ENCODE measurements around the gene CYP26C1.

The CYP26C1 gene

DNA sequence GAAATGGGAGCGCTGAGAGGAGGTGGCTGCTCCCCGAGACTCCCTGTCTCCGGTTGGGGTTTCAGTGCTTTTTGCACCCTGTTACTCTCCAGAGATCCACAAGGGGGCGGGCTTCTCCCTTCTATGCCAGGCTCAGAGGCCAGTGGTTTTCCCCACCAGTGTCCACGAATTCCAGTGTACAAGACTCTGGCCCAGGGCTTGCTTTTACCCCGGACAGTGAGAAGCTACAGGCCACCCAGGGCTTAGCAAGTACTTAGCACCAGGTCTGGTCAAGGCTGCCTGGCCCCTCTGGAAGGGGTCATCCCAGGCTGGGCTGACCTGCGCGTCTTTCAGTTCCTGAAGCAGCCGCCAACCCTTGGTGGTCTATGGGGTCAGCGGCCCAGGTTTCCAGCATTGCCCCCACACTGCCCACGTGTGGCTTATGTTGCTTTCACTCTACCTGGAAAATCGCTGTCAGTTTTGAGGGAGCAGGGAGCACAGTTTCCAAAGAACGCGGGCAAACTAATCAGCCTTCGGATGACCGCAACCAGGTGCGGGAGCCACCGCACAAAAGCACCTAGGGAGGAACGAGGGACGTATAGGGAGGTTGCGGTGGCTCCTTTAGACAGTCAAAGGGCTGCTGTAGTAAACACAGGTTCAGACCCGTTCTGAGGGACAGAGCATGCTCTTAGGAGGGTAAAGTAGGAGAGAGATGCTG lies 19.9 kb downstream of the CYP26C1 start:
- peak; percentile 76 for DNase-seq (ENCODE audit: low spot score)
- TF ChIP-seq, protein P1, sequence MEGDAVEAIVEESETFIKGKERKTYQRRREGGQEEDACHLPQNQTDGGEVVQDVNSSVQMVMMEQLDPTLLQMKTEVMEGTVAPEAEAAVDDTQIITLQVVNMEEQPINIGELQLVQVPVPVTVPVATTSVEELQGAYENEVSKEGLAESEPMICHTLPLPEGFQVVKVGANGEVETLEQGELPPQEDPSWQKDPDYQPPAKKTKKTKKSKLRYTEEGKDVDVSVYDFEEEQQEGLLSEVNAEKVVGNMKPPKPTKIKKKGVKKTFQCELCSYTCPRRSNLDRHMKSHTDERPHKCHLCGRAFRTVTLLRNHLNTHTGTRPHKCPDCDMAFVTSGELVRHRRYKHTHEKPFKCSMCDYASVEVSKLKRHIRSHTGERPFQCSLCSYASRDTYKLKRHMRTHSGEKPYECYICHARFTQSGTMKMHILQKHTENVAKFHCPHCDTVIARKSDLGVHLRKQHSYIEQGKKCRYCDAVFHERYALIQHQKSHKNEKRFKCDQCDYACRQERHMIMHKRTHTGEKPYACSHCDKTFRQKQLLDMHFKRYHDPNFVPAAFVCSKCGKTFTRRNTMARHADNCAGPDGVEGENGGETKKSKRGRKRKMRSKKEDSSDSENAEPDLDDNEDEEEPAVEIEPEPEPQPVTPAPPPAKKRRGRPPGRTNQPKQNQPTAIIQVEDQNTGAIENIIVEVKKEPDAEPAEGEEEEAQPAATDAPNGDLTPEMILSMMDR (IDR thresholded peaks at IDR 0.05): peak; percentile 76
- no peak overlapping the region for H3K27ac ChIP-seq
- no peak overlapping the region for H3K4me3 ChIP-seq

DNA sequence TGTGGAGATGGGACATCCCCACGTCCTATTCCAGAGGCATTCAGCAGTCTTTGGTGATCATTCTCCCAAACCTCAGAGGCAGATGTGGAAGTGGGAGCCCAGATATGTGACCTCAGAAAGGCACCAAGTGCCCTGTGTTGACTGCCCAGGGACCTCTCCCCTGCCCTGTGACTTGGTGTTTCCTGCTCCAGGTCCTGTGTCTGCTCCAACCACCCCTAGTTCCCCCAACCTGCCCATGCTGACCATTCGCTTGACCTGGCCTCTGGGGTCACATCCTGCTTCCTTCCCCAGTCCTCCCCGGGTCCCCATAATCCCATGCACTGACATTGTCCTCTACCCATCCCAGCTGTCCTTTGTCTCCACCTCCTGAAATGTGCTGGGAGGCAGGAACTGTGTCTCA lies 20.7 kb downstream of the CYP26C1 start:
- H3K4me3 ChIP-seq: no peak overlapping the region
- H3K27ac ChIP-seq: no peak overlapping the region
- peak; percentile 71 for DNase-seq (ENCODE audit: low spot score)
- TF ChIP-seq, protein P1 (IDR thresholded peaks at IDR 0.05): no peak

DNA sequence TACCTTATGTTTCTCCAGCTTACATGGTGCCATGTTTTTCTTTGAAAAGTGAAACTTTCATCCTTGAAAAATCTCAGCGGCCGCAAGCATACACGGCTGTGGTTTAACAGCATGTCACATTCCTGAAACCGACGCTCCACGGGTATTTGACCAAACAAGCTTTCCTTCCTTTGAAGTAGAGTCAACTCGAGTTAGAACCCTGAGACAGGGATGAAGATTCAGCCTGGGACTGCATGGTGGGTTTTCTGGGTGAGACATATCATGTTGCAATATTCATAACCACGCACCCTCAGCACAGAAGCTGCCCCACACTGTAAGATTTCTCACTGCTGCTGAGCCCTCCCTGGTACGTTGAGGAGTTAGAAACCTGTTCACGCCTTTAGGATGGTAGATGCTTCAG lies 21.2 kb downstream of the CYP26C1 start:
- Histone ChIP-seq H3K27ac (no peak overlapping the region), H3K4me3 (no peak overlapping the region)
- TF ChIP-seq, protein P1 (IDR thresholded peaks at IDR 0.05): no peak
- peak; percentile 58 for DNase-seq (ENCODE audit: low spot score)

DNA sequence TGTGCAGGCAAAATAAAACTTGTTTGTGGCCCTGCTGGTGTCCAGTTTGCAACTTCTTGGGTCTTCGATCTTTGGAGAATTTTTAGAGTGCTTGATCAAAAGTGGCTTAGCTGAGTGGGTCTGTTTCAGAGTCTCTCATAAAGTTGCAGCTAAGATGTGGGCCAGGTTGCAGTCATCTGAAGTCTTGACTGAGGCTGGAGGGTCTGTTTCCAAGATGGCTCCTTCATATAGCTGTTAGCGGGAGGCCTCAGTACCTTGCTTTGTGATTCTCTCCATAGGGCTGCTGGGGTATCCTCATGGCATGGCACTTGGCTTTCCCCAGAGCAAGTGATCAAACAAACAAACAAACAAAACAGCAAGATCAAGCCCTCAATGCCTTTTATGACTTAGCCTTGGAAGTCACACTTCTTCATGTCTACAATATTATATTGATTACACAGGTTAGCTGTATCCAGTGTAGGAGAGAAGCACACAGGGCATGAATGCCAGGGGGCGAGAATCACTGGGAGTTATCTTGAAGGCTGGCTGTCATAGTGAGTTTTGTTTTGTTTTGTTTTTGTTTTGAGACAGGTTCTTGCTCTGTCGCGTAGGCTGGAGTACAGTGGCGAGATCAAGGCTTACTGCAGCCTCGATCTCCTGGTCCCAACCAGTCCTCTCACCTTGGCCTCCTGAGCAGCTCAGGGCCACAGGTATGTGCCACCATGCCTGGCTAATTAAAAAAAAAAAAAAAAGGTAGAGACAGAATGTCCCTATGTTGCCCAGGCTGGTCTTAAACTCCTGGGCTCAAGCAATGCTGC lies 23.3 kb downstream of the CYP26C1 start:
- DNase-seq (ENCODE audit: low spot score): no peak
- H3K27ac ChIP-seq: no peak overlapping the region
- H3K4me3 ChIP-seq: no peak overlapping the region
- TF ChIP-seq, protein P1 (IDR thresholded peaks at IDR 0.05): no peak

DNA sequence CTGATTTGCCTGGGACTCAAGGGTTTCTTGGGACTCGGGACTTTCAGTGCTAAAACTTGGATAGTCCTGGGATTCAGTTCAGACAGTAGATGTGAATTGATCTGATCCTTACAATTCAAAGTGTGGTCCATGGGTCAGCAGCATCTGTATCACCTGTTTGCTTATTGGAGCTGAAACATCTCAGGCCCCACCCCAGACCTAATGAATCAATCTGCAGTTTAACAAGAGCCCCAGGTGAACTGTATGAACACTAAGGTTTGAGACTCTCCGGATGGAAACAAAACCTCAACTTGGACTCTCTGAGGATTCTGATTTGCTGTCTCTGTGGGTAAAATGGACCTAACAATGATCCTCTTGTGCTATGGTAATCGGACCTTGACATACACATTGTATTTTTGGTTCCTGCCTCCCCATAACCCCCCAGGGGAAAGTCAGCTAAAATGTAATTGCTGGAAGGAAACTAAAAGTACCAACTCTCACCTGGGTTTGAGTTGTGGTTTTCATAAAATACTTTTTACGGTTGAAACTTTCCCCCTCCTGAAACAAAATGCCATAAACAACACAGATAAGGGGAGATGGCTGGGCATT lies 24.8 kb downstream of the CYP26C1 start:
- TF ChIP-seq, protein P1 (IDR thresholded peaks at IDR 0.05): no peak
- H3K4me3 ChIP-seq: no peak overlapping the region
- no peak overlapping the region for H3K27ac ChIP-seq
- DNase-seq (ENCODE audit: low spot score): no peak

DNA sequence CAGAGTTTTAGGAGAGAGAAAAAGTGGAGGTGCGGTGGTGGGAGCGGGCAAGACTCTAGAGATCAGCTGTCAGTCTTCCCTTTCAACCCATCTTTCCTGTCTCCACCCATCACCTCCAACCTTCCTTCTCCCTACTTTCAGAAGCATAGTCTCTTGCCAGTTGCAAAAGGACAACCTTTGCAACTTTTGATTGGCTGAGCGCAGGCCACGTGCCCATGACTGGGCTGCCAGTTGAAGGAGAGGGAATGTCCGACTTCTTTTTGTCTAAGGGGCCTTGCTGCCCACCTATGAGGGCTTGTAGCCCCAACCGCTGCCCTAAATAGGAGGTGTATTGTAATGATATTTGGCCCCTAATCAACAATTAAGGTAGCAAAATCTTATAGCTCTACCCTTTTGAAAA lies 25.7 kb downstream of the CYP26C1 start:
- Histone ChIP-seq H3K27ac (no peak overlapping the region), H3K4me3 (no peak overlapping the region)
- DNase-seq (ENCODE audit: low spot score): no peak
- TF ChIP-seq, protein P1 (IDR thresholded peaks at IDR 0.05): no peak
